Natural killer cell (primary cell): ENCODE results near the gene MAK. TPM values are rescaled to one million over a fixed set of nuclear protein-coding genes. Genes with fewer than 3 reads are reported as not detected.

Source experiments
- ATAC-seq, 3 donors: fragments of 150-1000 bp in 2 of 3; fragments of 200-7000 bp in 1 of 3; cut with Tn5 transposase; 1 replicate in 1 of 3; 2 replicates in 2 of 3; pipeline ENCODE4 v1.10.0; 2021; ENCODE audit warnings: mild to moderate bottlenecking in 2 of 3, moderate library complexity in 2 of 3
- DNase-seq, 2 donors: peaks; one replicate each; pipeline versions ENCODE4 v3.0.0 to v3.0.0-alpha.2; 2013 to 2021; ENCODE audit warnings: mixed read lengths in 1 of 2
- H3K27ac ChIP-seq: one replicate; pipeline ENCODE4 v1.5.1; 2013; ENCODE audit warnings: mild to moderate bottlenecking, low read length
- H3K27me3 ChIP-seq: one replicate; pipeline ENCODE4 v1.6.1; 2013; ENCODE audit warnings: low read length; ENCODE audit not compliant: control insufficient read depth, insufficient read depth
- H3K36me3 ChIP-seq: one replicate; pipeline ENCODE4 v1.6.1; 2013; ENCODE audit warnings: low read length; ENCODE audit not compliant: control insufficient read depth, insufficient read depth
- H3K4me1 ChIP-seq: one replicate; pipeline ENCODE4 v1.6.1; 2013; ENCODE audit warnings: low read length; ENCODE audit not compliant: control insufficient read depth, insufficient read depth
- H3K4me3 ChIP-seq: one replicate; pipeline ENCODE4 v1.5.1; 2013; ENCODE audit warnings: low read length
- H3K9me3 ChIP-seq: one replicate; pipeline ENCODE4 v1.6.1; 2013; ENCODE audit warnings: low read length; ENCODE audit not compliant: control insufficient read depth, insufficient read depth
- H3K27ac Mint-ChIP-seq, 2 donors: one replicate each; pipeline ENCODE4 v1.8.0; 2022; ENCODE audit warnings: mild to moderate bottlenecking in 2 of 2, mixed read lengths in 2 of 2, moderate library complexity in 1 of 2
- H3K27me3 Mint-ChIP-seq, 2 donors: one replicate each; pipeline ENCODE4 v1.8.0; 2022; ENCODE audit warnings: low read depth in 2 of 2, mixed read lengths in 2 of 2
- H3K36me3 Mint-ChIP-seq: one replicate; pipeline ENCODE4 v1.8.0; 2022; ENCODE audit warnings: mixed read lengths
- H3K4me1 Mint-ChIP-seq, 2 donors: one replicate each; pipeline ENCODE4 v1.8.0; 2022; ENCODE audit warnings: mixed read lengths in 2 of 2
- H3K4me3 Mint-ChIP-seq: one replicate; pipeline ENCODE4 v1.8.0; 2022; ENCODE audit warnings: mild to moderate bottlenecking, moderate library complexity, mixed read lengths
- H3K9me3 Mint-ChIP-seq, 2 donors: one replicate each; pipeline ENCODE4 v1.8.0; 2022; ENCODE audit warnings: mixed read lengths in 2 of 2
- WGBS: methylation state at CpG from one replicate; pipeline ENCODE4 v1.1.7; 2013; ENCODE audit warnings: missing lambda C conversion rate; ENCODE audit not compliant: insufficient coverage; 5-methylcytosine and 5-hydroxymethylcytosine counted together
- intact Hi-C: fragments of 100-400 bp; cut with micrococcal nuclease; formaldehyde crosslinking; loops from one replicate; pipeline ENCODE4 v1.14.2; 2022
- total RNA-seq, 4 donors: library from RNA; stranded (reverse); fragments of 120-200 nt in 1 of 4; gene quantifications; one replicate each; pipeline versions ENCODE4 v1.2.3 to v1.2.4, GENCODE V29; 2013 to 2022
- TF ChIP-seq, protein P1 (sequence below): fragments of 200-600 bp; IDR thresholded peaks from one replicate; pipeline ENCODE4 v1.8.0; 2022; ENCODE audit warnings: antibody characterized with exemption

Gene MAK
- total RNA-seq, 3 donors from 2014 or later (not counting 1 experiment from before 2014, with no cell fraction given): 0.41 to 0.66 (median 0.65) TPM

DNA sequence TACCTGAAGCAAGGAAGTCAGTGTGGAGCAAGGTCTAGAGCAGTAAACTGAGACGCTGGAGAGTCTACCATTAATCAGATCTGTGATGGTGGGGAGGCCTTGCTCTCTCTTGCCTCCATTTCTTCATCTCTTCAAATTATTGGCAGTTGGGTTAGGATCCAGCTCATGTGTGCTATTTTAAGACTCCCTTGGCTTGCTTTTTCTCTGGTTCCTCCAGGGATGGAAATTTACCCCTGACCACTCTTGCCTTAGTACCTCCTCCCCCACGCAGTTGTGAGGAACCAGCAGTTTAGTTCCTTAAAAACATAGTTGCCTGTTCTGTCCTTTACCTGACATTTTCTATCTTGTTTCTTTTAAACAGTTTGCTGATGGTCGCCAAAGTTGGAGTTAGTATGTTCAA lies 108.1 kb downstream of the MAK start:
- WGBS: 80% methylated on average over 3 of the region's 3 CpGs
- TF ChIP-seq, protein P1, sequence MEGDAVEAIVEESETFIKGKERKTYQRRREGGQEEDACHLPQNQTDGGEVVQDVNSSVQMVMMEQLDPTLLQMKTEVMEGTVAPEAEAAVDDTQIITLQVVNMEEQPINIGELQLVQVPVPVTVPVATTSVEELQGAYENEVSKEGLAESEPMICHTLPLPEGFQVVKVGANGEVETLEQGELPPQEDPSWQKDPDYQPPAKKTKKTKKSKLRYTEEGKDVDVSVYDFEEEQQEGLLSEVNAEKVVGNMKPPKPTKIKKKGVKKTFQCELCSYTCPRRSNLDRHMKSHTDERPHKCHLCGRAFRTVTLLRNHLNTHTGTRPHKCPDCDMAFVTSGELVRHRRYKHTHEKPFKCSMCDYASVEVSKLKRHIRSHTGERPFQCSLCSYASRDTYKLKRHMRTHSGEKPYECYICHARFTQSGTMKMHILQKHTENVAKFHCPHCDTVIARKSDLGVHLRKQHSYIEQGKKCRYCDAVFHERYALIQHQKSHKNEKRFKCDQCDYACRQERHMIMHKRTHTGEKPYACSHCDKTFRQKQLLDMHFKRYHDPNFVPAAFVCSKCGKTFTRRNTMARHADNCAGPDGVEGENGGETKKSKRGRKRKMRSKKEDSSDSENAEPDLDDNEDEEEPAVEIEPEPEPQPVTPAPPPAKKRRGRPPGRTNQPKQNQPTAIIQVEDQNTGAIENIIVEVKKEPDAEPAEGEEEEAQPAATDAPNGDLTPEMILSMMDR: no peak

DNA sequence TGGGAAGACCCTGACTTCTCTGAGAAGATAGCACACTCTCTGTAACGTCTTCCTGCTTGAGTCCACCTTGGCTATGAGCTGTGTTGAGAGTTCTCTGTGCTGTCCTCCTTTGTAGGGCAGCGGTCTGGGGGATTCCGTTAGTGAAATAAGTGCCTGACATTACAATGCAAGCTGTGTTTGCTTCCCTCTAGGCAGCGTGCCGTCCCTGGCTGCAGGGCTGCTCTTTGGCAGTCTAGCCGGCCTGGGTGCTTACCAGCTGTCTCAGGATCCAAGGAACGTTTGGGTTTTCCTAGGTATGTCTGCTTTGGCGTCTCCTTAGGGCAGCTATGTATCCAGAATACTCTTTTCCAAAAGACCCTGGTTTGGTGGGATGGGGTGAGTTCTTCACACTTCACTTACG lies 112.6 kb downstream of the MAK start:
- H3K36me3 Mint-ChIP-seq: no peaks in the 10 kb centered on the region

More for the DNA sequence above, 108.1 kb downstream of the MAK start:
- Mint-ChIP-seq H3K9me3 (no peaks in the 10 kb centered on the region), H3K4me1 (peaks cover 44 to 45% of the 10 kb centered on the region in 2 donors), H3K27ac (no peak overlapping the region), H3K4me3 (no peak overlapping the region), H3K27me3 (peaks cover 34 to 47% of the 10 kb centered on the region in 2 donors), H3K36me3 (no peaks in the 10 kb centered on the region)
- Histone ChIP-seq H3K36me3 (no peaks in the 10 kb centered on the region), H3K9me3 (no peaks in the 10 kb centered on the region), H3K27ac (no peak overlapping the region), H3K4me3 (no peak overlapping the region), H3K27me3 (peaks cover 5% of the 10 kb centered on the region), H3K4me1 (peaks cover 30% of the 10 kb centered on the region)
- DNase-seq: no peak
- intact Hi-C loops: no loop called here
- ATAC-seq: no peak

GRCh38 chr6:10725044-10725443 lies 113.3 kb downstream of the MAK start:
- no peaks in the 10 kb centered on the region for H3K9me3 ChIP-seq
- H3K27me3 ChIP-seq: peaks cover 10% of the 10 kb centered on the region
- H3K27ac Mint-ChIP-seq: no peak overlapping the region
- WGBS: 94% methylated on average over 6 of the region's 6 CpGs
- H3K9me3 Mint-ChIP-seq: no peaks in the 10 kb centered on the region
- no peak for ATAC-seq
- no peak overlapping the region for H3K27ac ChIP-seq
- intact Hi-C loops: no loop called here
- no peaks in the 10 kb centered on the region for H3K36me3 ChIP-seq
- no peak overlapping the region for H3K4me3 ChIP-seq
- H3K27me3 Mint-ChIP-seq: peaks cover 25 to 27% of the 10 kb centered on the region in 2 donors
- H3K4me1 ChIP-seq: peaks cover 44% of the 10 kb centered on the region
- no peak overlapping the region for H3K4me3 Mint-ChIP-seq
- TF ChIP-seq, protein P1: no peak
- no peak for DNase-seq
- peaks cover 46 to 66% of the 10 kb centered on the region in 2 donors for H3K4me1 Mint-ChIP-seq
- no peaks in the 10 kb centered on the region for H3K36me3 Mint-ChIP-seq

More for the DNA sequence above, 112.6 kb downstream of the MAK start:
- peaks cover 10% of the 10 kb centered on the region for H3K27me3 ChIP-seq
- intact Hi-C loops: no loop called here
- H3K9me3 ChIP-seq: no peaks in the 10 kb centered on the region
- ATAC-seq (no peak), DNase-seq (no peak)
- Mint-ChIP-seq H3K27me3 (peaks cover 32 to 34% of the 10 kb centered on the region in 2 donors), H3K27ac (peak overlapping the region in 1 of 2 donors; percentile 31), H3K4me3 (no peak overlapping the region), H3K4me1 (peaks cover 46 to 62% of the 10 kb centered on the region in 2 donors), H3K9me3 (no peaks in the 10 kb centered on the region)
- TF ChIP-seq, protein P1: no peak
- H3K27ac ChIP-seq: no peak overlapping the region
- H3K4me1 ChIP-seq: peaks cover 42% of the 10 kb centered on the region
- no peak overlapping the region for H3K4me3 ChIP-seq
- WGBS: 94% methylated on average over 8 of the region's 9 CpGs
- no peaks in the 10 kb centered on the region for H3K36me3 ChIP-seq

DNA sequence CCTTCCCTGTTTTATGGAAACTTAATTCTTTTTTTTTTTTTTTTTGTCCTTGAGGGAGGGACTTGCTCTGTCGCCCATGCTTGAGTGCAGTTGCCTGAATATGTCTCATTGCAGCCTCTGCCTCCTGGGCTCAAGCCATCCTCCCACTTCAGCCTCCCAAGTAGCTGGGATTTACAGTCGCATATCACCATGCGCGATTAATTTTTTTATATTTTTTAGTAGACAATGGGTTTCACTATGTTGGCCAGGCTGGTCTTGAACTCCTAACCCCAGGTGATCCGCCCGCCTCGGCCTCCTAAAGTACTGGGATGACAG lies 114.8 kb downstream of the MAK start:
- DNase-seq (no peak), ATAC-seq (no peak)
- peak overlapping the region; percentile 32 for H3K27ac ChIP-seq
- TF ChIP-seq, protein P1: no peak
- WGBS: 71% methylated on average over 6 of the region's 7 CpGs
- Mint-ChIP-seq H3K36me3 (no peaks in the 10 kb centered on the region), H3K27me3 (peaks cover 24 to 25% of the 10 kb centered on the region in 2 donors), H3K27ac (peak overlapping the region; percentile 61 to 89), H3K4me3 (peak overlapping the region; percentile 90), H3K9me3 (no peaks in the 10 kb centered on the region), H3K4me1 (peaks cover 58 to 76% of the 10 kb centered on the region in 2 donors)
- no peaks in the 10 kb centered on the region for H3K9me3 ChIP-seq
- peak overlapping the region; percentile 46 for H3K4me3 ChIP-seq
- H3K27me3 ChIP-seq: peaks cover 10% of the 10 kb centered on the region
- peaks cover 57% of the 10 kb centered on the region for H3K4me1 ChIP-seq
- intact Hi-C loops: no loop called here
- no peaks in the 10 kb centered on the region for H3K36me3 ChIP-seq
